GM13977 (cell line): ENCODE data around the gene ZNF219.
A peak's percentile ranks its signal among the peaks of the same experiment; 100 is the strongest.

Experiments
- DNase-seq: peaks from one replicate; pipeline ENCODE4 v3.0.0; 2012; ENCODE audit warnings: low spot score
- CTCF ChIP-seq: IDR thresholded peaks from 2 replicates; pipeline ENCODE4 v1.5.1; 2012; ENCODE audit warnings: mild to moderate bottlenecking, control low read depth; ENCODE audit not compliant: insufficient read depth; ENCODE audit errors: extremely low read depth, missing control alignments
- in situ Hi-C: fragments of 300-500 bp; cut with MboI; formaldehyde crosslinking; loops from one replicate; pipeline ENCODE4 v1.12.0; 2022; ENCODE audit warnings: low sequenced_read_pairs, low pct_unique_long_range_greater_than_20kb, mixed read lengths, inconsistent platforms; ENCODE audit not compliant: unreplicated experiment

The ZNF219 gene

GRCh38 chr14:21108791-21109190 lies 10.3 kb upstream of the ZNF219 start:
- DNase-seq, result peak; percentile 25
- in situ Hi-C loops, result no loop called here
- no peak for TF ChIP-seq CTCF

- no peak for DNase-seq
- in situ Hi-C loops, result no loop called here
- no peak for TF ChIP-seq CTCF
These were observed 8.9 kb upstream of the ZNF219 start for GRCh38 chr14:21107283-21107800.

- peak; percentile 91 for TF ChIP-seq CTCF
- DNase-seq, result peak; percentile 70
- in situ Hi-C loops, result no loop called here
These were observed 8.2 kb upstream of the ZNF219 start for GRCh38 chr14:21106498-21107282.

GRCh38 chr14:21106176-21106497 lies 7.7 kb upstream of the ZNF219 start:
- DNase-seq, result no peak
- no peak for TF ChIP-seq CTCF
- in situ Hi-C loops, result no loop called here

- no peak for DNase-seq
- TF ChIP-seq CTCF, result no peak
- in situ Hi-C loops, result no loop called here
These were observed 6.6 kb upstream of the ZNF219 start for GRCh38 chr14:21105095-21105494.

- TF ChIP-seq CTCF, result peak; percentile 97
- in situ Hi-C loops, result no loop called here
- peak; percentile 70 for DNase-seq
These were observed 6.1 kb upstream of the ZNF219 start for GRCh38 chr14:21104448-21105060.
